Mucosa of gallbladder (tissue), 1 donor: ENCODE data around the gene POLR2J. TPM values are rescaled to one million over a fixed set of nuclear protein-coding genes. Genes with fewer than 3 reads are reported as not detected.
"Not testable (repeated sequence)": the region's sequence is repeated elsewhere in the genome, so short reads cannot be mapped to it uniquely, and the experiment has no call there.

Experiments
- DNase-seq: peaks from one replicate; pipeline ENCODE4 v3.0.0-alpha.2; 2020; ENCODE audit warnings: low spot score
- total RNA-seq: library from RNA; stranded (reverse); gene quantifications from one replicate; pipeline ENCODE4 v1.2.1, GENCODE V29; 2021
- donor health status: DM: no; HTN: no; CAD: no.

The POLR2J gene
- 43.6 TPM for total RNA-seq

DNA sequence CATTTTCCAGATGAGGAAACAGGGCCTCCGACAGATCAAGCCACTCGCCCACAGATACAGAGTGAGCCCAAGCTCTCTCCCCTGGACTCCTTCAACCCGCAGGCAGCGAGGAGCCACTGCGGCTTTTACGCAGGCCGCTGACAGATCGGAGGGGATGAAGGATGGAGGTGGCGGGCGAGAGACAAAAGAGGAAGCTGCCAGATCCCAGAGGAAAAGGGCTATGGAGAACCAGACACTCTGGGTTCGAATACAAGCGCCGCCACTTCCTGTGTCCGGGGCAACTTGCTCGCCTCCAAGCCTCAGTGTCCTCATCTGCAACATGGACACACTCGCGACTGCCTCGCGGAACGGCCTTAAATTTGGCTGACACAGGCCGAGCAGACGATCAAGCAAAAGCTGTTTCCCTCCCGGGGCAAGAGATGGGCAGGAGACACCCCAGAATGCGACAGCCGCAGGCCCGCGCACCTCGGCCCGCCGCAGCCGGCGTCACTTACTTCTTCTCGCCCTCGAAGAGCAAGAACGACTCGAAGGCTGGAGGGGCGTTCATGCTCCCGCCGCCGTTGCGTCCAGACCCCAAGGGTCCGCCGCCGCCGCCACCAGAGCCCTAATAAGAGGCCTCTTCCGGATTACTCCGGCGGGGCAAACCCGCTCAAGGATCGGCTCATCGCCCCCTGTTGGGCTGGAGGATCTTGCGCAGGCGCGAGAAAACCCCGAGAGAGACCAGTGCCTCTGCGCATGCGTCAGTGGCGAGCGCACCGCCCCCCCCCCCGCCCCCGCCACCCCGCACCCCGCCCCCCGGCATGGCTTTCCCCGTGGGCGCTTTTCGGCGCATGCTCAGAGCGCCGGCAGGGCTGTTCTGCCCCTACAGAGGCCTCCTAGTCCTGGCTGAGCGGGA is at the start of gene POLR2J:
TSS of gene POLR2J (minus strand) at position 609 of the 895 bp plus-strand sequence. CDS start at position 547, 62 bp downstream.
- DNase-seq: peak; percentile 96

DNA sequence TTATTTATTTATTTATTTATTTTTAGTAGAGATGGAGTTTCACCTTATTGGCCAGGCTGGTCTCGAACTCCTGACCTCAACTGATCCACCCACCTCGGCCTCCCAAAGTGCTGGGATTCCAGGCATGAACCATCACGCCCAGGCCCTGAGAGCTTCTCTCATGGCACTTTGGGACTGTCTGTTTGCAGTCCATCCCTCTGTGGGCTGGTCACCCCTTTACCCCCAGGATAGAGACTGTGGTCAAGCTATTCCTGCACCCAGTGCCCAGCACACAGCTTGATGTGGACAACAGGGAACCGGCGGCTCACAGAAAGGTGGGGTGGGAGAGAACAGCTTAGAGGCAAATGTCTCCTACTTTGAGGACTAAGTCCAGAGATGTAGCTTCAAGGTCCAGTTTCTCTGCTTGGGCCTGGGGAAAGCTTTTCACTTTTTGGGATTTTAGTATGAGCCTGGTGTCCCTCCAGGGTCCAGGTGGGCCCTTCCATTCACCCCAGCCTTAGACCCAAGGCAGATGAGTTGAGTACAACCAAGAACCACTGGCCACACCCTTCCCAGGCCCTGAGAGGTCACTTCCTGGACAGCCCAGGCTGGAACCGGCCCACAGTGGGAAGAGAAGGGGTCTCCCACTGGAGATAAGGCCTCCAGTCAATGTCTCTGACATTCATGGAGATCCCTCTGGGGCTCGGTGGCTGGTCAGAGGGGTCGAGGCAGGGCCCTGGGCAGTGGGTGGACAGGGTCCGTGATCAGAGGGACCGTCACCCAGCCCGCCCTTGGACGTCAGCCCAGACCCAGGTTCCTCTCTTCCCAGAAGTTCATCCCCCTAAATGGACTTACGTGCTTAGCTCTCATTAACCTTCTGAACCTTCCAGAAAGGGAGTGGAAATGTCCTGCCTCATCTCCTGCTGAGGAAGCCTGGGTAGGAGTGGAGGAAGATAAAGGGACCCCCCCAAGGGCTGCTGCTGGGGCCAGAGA is 49.4 kb upstream of the POLR2J start:
- not testable (repeated sequence) for DNase-seq

DNA sequence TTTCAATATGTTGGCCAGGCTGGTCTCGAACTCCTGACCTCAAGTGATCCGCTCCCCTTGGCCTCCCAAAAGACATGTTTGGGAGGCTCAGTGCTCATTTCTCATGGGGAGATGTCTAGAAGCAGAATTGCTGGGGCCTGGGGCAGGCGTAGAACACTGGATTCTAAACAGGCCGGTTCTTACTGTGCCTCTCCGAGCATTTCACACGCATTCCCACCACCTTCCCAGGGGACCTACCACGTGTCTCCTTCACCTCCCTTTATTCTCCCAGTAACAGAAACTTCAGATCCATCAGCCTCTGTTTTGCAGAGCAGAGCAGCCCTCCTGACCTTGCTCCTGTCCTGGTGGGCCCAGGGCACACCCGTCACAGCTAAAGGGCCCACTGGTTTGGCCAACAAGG is 48.5 kb upstream of the POLR2J start:
- DNase-seq: not testable (repeated sequence)

DNA sequence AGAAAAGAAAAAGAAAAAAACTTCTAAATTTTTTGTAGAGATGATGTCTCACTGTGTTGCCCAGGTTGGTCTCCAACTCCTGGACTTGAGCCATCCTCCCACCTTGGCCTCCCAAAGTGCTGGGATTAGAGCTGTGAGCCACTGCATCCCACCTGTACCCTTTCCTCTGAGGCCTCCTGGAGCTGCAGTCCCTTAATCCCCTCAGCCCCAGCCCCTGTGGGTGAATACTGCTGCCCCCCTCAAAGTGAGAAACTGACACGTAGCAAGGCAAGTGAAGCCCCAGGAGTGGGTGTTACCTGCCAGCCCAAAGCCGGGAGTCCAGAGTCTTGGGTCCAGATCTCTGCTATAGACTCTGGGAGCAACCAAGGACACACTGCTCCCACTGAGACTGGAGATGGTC is 46.1 kb upstream of the POLR2J start:
- not testable (repeated sequence) for DNase-seq

DNA sequence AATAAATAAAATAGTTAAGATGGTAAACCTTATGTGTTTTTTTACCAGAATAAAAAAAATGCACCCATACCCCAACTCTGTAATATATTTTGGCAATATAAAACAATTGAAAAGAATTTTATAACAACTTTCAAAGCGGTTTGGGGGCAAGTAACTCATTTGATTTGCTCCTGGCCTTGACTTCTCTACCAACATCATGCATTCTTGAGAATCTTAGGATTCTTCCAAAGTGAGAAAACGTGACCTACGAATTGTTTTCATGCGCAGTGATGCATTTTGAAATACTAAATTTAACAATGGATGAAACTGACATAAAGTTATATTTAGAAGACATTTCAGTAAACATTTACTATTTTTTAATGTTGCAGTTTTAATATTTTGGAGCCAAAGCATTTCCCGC is 42.1 kb upstream of the POLR2J start:
- DNase-seq: not testable (repeated sequence)

DNA sequence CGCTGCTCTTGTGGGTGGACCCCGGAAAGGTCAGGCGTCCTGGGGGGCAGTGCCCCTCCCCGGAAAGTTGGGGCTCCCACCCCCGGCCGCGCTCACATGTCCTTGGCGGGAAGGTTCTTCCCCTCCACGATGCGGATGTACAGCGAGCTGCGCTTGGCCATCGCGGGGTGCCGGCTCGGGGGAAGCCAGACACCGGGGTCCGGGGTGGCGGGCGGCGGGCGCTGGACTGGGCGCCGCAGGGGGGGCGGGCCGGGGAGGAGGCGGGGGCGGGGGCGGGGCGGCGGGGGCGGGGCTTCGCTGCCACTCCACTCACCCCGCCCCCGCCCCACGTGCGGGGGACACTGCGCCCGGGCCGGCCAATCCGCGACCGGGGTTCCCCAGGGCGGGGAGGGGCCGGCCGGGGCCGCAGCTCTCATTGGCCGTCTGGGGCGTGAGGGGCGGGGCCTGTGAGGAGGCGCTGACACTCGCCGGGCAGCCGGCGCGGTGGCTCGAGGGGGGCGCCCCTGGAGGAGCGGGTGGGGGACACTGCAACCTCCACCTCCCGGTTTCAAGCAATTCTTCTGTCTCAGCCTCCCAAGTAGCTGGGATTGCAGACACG is 38.9 kb upstream of the POLR2J start, which contains the start of gene RASA4B:
TSS of gene RASA4B (minus strand) at position 228 of the 598 bp plus-strand sequence. CDS start at position 161, 67 bp downstream.
- DNase-seq: not testable (repeated sequence)

DNA sequence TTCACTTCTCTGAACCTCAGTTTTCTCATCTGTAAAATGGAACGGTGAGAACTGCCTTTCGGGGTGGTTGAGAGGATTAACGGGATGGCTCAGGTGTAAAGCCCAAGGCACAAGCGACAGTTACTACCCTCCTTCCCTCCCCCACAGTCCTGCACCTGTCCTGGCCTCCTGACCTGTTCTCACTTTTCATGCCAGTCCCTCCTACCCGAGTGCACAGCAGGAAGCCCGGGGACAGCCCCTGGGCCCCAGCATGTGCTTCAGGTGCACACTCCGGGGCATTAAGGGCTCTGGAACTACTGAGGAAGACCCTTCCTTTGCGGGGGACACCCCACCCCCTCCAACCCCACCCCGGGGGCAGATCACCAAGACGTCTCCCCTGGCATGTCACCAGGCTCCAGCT is 38.2 kb upstream of the POLR2J start:
- not testable (repeated sequence) for DNase-seq

DNA sequence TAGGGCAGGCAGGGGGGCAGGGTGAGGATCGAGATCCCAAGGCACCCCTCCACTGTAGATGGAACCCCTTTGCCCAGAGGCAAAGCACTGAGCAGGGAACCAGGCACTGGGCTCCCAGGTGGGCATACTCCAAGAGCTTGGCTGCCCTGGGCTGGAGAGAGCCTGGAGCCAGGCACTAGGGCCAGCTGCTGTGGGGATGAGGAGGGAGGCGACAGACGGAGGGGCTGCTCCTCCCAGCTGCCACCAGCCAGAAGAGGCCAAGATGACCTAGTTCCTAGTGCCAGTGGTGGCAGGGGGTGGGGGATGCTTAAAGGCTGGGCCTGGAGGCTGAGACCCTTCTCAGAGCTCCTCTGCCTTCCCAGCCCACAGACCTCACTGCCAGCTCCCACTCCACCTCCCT is 37.2 kb upstream of the POLR2J start:
- not testable (repeated sequence) for DNase-seq

DNA sequence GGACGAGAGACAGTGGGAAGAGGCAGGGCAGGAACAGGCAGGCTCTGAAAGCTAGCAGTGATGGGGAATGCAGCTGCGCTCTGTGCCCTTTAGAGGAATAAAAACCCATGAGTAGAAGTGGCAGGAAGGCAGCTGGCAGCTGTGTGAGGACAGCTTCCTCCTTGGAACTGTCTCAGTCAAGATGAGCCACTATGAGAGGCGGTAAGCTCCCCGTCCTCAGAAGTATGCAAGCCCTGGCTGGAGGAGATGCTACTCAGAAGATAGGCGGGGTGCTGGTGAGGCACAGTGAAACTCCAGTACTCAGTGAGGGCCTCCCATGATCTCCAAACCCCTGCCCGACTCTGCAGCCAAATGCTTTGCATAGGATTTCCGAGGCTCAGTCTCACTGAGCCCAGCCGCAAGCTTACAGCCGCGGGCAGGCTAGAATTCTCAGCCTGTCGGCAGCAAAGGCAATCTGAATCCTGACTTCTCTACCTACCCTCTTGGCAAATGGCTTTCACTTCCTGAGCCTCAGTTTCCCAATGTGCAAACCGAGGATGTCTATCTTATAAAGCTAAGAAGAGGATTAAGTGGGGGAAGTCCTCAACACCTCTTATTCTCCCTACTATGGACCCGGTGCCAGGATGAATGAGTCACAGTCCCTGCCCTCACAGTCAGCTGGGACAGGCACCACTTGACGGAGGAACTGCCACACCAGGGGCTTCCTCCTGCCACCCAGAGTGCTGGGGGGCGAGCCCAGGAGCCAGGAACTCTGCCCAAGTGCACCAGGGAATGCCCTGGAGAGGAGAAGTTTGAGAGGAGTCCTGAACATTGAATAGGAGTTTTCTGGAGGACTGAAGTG is 36.4 kb upstream of the POLR2J start:
- DNase-seq: not testable (repeated sequence)

DNA sequence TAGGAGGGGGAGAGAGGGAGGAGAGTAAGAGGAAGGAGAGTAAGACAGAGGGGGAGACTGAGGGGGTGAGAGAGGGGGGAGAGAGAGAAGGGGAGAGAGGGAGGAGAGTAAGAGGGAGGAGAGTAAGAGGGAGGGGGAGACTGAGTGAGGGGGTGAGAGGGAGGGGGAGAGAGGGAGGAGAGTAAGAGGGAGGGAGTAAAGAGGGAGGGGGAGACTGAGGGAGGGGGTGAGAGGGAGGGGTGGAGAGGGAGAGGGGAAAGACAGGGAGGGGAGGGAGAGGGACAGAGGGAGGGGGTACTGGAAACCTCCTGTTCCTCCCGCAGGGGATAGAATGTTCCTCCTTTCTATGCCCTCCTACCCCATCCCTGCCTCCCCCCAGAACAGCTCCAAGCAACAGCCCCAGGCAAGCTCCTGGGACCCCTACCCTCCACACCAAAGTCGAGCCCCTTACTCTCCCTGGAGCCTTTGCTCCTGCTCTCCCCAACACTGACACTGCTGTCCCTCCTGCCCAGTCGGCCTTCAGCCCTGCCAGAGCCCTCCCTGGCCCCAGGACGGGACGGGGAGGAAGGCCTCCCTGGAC is 34.0 kb upstream of the POLR2J start:
- DNase-seq: peak; percentile 13

DNA sequence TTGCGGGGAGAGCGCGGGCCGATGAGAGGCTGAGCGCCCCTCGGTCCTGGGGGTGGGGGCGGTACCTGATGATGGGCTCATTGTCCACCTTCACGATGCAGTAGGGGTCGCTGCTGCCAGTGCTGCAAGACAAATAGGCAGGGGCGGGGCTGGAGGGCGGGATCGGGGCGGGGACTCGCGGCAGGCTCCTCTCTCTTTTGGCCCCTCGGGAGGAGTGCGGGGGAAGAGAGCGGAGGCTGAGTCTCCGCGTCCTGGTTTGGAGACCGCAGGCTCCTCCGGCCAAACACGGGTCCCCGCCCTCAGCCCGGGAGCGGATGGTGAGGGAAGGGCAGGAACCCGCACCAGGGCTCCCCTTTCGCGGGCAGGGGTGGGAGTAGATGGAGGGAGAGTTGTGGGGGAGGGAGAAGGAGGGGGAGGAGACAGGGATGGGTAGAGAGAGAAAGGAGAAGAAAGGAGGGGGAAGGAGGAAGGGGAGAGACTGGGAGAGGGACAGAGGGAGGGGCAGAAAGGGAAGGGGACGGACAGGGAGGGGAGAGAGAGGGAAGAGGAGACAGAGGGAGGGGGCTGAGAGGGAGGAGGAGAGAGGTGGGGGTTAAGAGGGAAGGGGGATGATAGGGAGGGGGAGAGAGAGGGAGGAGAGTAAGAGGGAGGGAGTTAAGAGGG is 33.3 kb upstream of the POLR2J start:
- DNase-seq: not testable (repeated sequence)

DNA sequence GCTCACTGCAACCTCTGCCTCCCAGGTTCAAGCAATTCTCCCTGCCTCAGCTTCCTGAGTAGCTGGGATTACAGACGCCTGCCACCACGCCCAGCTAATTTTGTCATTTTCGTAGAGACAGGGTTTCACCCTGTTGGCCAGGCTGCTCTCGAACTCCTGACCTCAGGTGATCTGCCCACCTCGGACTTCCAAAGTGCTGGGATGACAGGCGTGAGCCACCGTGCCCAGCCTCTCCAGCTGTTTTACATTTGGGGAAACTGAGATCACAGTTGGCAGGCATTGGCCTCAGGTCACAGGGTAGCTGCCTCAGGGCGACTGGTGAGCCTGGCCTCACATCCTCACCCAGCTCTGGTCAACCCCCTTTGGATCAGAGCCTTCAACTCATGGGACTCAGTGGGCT is 31.9 kb upstream of the POLR2J start:
- not testable (repeated sequence) for DNase-seq

DNA sequence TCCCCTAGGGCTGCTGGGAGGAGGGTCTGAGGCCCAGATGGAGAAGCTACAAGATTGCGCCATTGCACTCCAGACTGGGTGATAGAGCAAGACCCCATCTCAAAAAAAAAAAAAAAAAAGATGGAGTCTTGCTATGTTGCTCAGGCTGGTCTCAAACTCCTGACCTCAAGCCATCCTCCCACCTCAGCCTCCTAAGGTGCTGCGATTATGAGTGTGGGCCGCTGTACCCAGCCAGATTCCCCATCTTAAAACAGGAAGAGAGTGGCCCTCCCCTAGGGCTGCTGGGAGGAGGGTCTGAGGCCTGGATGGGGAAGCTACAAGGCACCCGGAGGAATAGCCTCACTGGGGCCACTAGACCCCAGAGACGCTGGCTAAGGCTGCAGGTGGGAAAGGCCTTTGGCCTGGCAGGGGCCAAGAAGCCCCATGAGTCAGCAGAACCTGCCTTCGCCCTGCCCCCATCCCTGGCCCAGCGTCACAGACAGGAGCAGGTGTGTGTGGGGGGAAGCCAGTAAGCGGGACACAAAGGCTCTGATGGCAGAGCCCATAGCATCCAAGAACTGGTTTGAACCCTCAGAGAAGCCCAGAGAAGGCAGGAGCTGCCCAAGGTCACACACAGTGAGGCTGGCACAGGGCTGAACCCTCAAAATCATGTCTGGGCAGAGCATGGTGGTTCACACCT is 28.8 kb upstream of the POLR2J start:
- not testable (repeated sequence) for DNase-seq

DNA sequence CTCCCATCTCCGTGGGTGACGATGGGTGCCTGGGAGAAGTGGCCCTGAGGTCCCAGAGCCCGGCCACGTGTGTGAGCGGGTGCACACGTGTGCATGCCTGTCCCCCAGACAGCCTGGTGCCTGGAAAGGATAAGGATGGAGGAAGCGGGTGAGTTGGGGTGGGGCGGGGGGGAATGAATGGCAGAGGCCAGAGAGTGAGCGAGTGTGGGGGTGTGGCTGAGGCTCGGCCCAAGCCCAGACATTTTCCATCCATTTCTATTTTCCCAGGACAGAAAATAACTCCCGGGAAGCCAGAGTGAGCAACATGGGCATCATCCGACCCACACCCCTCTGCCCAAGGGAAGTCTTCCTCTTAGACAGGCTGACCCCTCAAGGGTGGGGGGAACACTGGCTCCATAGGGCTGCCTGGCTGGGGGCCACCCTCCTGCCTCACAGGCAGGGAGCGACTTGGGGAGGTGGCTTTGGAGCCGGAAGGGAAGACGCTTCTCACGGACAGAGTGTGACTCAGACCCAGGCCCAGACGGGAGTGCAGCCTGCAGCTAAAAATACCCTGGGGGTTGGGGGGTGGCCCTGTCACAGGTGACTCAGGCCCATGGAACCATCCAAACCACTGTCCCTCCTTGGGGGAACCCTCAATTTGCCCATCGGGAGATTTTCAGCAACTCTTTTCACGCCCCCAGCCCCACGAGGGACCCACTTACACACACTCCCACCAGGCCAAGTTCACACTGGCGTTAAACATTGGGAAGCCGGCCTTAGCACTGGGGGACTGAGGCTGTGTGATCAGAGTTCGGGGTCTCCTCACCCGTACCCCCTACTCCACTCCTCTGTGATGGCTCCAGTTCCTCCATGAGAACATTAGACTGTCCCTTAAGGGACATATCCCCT is 26.8 kb upstream of the POLR2J start:
- not testable (repeated sequence) for DNase-seq

DNA sequence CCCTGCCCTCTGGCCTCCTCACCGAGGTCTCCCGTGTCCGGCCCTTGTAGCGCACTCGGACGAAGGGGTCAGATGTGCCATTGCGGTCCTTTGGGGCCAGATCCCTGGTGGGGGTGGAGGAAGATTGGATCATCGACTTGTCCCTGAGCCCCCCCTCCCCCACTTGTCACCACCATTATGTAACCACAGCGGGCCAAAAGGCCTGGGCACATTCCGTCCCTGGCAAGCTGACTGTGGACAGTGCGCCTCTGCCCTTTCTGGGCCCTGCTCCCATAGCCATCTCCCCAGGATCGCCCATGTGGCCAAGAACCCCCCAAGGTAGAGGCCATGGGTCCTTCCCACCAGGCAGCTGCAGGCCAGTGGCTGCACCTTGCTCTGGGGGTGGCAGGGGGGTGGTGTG is 24.4 kb upstream of the POLR2J start:
- DNase-seq: not testable (repeated sequence)

DNA sequence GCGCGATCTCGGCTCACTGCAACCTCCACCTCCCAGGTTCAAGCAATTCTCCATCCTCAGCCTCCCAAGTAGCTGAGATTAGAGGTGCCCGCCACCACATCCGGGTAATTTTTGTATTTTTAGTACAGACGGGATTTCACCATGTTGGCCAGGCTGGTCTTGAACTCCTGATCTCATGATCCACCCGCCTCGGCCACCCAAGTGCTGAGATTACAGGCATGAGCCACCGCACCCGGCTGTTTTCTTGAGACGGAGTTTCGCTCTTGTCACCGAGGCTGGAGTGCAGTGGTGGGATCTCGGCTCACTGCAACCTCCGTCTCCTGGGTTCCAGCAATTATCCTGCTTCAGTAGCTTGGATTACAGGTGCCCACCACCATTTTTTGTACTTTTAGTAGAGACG is 19.6 kb upstream of the POLR2J start:
- not testable (repeated sequence) for DNase-seq

DNA sequence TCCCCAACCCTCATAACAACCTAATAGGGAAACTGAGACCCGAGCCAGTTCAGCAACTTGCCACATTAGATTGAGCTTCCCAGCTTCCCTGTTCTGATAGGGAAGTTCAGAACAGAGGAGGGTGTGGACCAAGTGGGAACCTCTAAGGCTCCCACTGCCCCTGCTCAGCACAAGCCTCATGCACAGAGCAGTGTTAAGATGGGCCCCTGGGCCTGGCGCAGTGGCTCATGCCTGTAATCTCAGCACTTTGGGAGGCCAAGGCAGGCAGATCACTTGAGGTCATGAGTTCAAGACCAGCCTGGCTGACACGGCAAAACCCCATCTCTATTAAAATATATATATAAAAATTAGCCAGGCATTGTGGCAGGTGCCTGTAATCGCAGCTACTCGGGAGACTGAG is 18.6 kb upstream of the POLR2J start:
- DNase-seq: not testable (repeated sequence)

DNA sequence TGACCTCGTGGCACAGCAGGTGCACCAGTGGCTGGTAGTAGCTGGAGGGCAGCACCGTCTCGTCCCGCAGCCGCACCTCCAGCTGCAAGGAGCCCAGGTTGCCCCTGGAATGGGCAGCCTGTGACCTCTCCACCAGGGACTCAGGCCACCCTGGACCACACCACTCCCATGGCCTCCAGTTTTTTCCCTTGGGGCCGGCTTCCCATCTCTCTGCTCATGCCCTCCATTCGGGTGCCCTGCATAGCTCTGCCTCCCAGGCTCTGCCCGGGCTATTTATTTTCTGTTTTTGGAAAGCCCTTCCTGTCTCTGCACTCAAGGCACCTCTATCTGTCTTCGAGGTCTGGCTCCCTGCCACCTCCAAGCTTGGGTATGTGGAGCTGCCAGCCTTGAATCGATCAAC is 18.1 kb upstream of the POLR2J start:
- not testable (repeated sequence) for DNase-seq
